HG02973 (cell line): ENCODE results near the gene GABRP.
"Not testable (repeated sequence)": the region's sequence is repeated elsewhere in the genome, so short reads cannot be mapped to it uniquely, and the experiment has no call there.

Experiments
- ATAC-seq: cut with Tn5 transposase; IDR thresholded peaks from one replicate; pipeline ENCODE4 v1.9.1; 2021; ENCODE audit warnings: moderate library complexity; ENCODE audit not compliant: unreplicated experiment

GABRP gene

GRCh38 chr5:170783498-170784247 lies at the start of gene GABRP:
GABRP (plus strand) TSS chr5:170783725; CDS start chr5:170788616, 4,891 bp downstream.
- ATAC-seq: no peak

- ATAC-seq: no peak
Observed at GRCh38 chr5:170736966-170737365, 46.6 kb upstream of the GABRP start.

GRCh38 chr5:170737591-170737990 lies 45.9 kb upstream of the GABRP start:
- ATAC-seq: no peak

GRCh38 chr5:170738840-170739239 lies 44.7 kb upstream of the GABRP start:
- no peak for ATAC-seq

- ATAC-seq: no peak
Observed at GRCh38 chr5:170739446-170739845, 44.1 kb upstream of the GABRP start.

- no peak for ATAC-seq
Observed at GRCh38 chr5:170740551-170741205, 42.8 kb upstream of the GABRP start.

GRCh38 chr5:170741801-170742200 lies 41.7 kb upstream of the GABRP start:
- no peak for ATAC-seq

- ATAC-seq: no peak
Observed at GRCh38 chr5:170743876-170744212, 39.7 kb upstream of the GABRP start.

GRCh38 chr5:170745481-170746071 lies 37.9 kb upstream of the GABRP start:
- ATAC-seq: no peak

GRCh38 chr5:170746075-170746960 lies 37.2 kb upstream of the GABRP start:
- no peak for ATAC-seq

- ATAC-seq: no peak
Observed at GRCh38 chr5:170746961-170747340, 36.6 kb upstream of the GABRP start.

- ATAC-seq: no peak
Observed at GRCh38 chr5:170747357-170747756, 36.2 kb upstream of the GABRP start.

- ATAC-seq: no peak
Observed at GRCh38 chr5:170747851-170748250, 35.7 kb upstream of the GABRP start.

GRCh38 chr5:170748951-170749471 lies 34.5 kb upstream of the GABRP start:
- ATAC-seq: no peak

- no peak for ATAC-seq
Observed at GRCh38 chr5:170749911-170750431, 33.6 kb upstream of the GABRP start.

- no peak for ATAC-seq
Observed at GRCh38 chr5:170750791-170751190, 32.7 kb upstream of the GABRP start.

- ATAC-seq: no peak
Observed at GRCh38 chr5:170751631-170752030, 31.9 kb upstream of the GABRP start.

- ATAC-seq: no peak
Observed at GRCh38 chr5:170752257-170753215, 31.0 kb upstream of the GABRP start.

GRCh38 chr5:170753311-170753710 lies 30.2 kb upstream of the GABRP start:
- no peak for ATAC-seq

- not testable (repeated sequence) for ATAC-seq
Observed at GRCh38 chr5:170754508-170754907, 29.0 kb upstream of the GABRP start.
